Activated CD8-positive, alpha-beta memory T cell treated with anti-CD3 and anti-CD28 coated beads for 36 hours (primary cell): ENCODE measurements around the gene EYA2. TPM values are rescaled to one million over a fixed set of nuclear protein-coding genes. Genes with fewer than 3 reads are reported as not detected.

Source experiments
- CTCF ChIA-PET: fragments of 350-600 bp; sonication (Branson Sonifier 250); formaldehyde crosslinking; loops from one replicate; lab custom pipeline; 2021; ENCODE audit warnings: antibody characterized with exemption; lab: Charles Lee
- POLR2A ChIA-PET: fragments of 350-600 bp; sonication (Branson Sonifier 250); formaldehyde crosslinking; loops from one replicate; lab custom pipeline; 2021; ENCODE audit warnings: antibody characterized with exemption; lab: Charles Lee
- total RNA-seq, 2 experiments: library from RNA; stranded (reverse); gene quantifications; one replicate each; pipeline ENCODE4 v1.2.3, GENCODE V29; 2021

Gene EYA2
- total RNA-seq, 2 experiments from 2014 or later: not detected

DNA sequence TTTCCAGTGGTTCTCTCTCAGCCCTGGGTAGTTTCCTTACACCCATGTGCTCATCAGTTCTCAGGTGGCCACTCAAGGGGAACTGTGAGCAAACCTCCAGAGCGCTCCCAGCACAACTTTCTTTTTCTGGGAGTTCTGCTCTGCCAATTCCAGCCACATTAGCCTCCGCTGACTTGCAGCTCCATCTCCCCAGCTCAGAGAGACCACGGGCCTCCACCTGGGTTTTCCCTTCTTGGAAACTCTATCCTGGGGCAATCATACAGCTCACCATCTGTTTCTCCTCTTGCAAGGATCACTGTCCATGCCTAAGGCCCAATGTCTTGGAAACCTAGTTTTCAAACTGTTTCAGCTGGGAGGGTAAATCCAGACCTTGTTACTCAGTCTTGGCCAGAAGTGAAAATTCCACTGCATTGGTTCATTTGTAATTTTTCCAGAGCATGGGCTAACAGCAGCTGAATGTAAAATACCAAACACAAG, 129.9 kb downstream of the EYA2 start:
- POLR2A ChIA-PET: no interaction called here
- CTCF ChIA-PET: no interaction called here

DNA sequence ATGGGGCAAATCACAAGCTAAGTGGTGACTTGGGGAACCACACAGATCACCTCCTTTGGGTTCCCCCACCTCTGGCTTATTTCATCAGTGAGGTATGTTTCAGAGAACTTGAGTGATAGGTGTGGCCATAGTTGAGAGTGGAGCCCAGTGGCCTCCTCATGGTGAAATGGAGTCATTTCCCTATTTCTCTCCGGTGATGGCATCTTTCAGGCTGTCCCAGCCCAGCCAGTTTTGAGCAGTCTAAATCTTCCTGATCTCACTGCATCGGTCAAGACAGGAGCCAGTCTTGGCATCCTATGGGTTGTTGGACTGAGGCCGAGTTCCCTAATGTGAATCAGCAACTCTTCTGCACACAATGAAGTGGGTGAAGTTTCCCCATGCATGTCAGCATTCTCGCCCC, 132.4 kb downstream of the EYA2 start:
- ChIA-PET CTCF (no interaction called here), POLR2A (interaction anchor here (0.5 kb wide), 1 partner anchor 32 kb away, joined by 3 read pairs; no protein-coding TSS in a partner anchor)

DNA sequence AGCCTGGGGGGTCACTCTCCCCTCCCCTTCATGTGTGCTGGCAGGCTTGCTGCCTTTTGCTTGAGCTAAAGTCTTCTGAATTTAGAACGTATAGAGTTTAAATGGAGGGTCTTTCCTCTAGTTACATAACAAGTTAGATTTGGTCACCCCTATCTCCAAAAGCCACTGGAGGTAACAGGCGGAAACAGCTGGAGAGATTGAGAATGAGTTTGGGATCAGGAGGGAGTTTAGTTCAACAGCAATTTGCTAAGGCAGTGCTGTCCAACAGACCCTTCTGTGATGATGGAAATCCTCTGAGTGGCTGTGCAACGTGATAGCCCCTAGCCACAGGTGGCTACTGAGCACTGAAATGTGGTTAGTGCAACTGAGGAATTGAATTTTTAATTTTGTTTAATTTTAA, 132.8 kb downstream of the EYA2 start:
- CTCF ChIA-PET: no interaction called here
- POLR2A ChIA-PET: interaction anchor here (0.5 kb wide), 1 partner anchor 32 kb away, joined by 3 read pairs; no protein-coding TSS in a partner anchor

DNA sequence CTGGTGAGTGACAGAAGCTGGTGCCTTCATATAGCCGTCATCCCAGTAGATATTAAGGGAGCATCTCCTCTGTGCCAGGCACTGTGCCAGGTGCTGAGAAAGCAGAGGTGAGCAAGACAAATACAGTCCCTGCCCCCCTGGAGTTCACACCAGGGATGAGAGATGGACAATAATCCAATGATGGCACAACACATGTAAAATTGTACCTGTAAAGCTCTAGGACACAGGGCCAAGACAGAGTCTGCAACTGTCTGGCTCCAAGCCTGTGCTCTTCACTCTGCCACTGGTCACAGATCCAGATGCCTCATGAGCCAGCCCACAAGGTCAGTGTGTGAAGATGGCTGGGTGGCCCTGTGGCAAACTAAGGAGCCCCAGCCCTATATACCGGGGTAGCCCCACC, 133.8 kb downstream of the EYA2 start:
- POLR2A ChIA-PET: no interaction called here
- CTCF ChIA-PET: no interaction called here

DNA sequence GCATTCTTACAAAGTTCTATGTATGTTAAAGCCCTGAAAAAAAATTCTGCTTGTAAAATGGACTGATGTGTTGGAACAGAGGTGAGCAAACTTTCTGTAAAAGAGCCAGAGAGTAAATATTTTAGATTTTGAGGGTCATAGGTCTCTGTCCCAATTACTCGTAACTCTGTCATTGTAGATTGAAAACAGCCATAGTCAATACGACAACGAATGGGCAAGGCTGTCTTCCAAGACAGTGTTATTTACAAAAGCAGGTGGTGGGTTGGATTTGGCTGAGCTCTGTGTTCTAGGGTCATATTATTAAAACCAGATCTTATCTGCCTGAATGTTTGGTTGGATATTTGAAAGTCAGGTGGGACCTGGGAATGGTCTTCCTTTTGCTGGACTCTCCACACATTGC, 135.2 kb downstream of the EYA2 start:
- ChIA-PET POLR2A (no interaction called here), CTCF (no interaction called here)

DNA sequence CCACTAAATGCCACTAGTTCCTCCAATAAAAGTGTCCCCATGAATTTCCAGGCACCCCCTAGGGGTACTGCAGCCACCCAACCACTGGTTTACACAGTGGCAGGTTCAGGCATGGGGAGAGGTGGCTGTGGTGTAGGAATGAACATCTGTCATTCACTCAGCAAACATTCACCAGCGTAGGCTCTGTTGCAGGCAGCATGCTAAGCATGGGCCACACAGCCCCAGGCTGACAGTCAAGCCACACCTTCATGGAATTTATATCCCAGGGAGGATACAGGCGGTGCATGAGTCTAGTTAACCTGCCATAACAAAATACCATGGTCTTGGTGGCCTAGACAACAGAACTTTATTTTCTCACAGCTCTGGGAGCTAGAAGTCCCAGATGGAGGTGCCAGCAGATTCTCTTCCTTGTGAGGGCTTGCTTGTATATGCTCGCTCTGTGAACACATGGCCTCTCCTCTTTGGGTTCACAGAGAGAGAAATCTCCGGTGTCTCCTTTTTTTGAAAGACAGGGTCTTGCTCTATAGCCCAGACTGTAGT, 135.7 kb downstream of the EYA2 start:
- ChIA-PET CTCF (no interaction called here), POLR2A (no interaction called here)

DNA sequence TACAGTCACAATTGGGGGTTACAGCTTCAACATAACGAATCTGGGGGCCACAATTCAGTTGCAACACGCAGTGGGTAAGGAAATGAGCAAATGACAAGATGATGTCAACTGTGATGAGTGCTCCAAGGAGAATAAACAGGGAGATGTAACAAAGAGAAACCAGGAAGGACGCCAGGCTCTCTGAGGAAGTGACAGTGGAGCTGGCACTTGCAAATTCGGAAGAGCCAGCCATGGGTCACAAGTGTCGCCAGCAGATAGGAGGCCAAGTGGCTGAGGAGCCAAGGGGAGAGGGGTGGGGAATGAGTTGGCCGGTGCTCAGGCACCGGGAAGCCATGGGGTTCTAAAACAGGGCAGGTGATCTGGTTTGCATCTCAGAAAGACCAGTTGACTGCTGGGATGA, 136.4 kb downstream of the EYA2 start:
- POLR2A ChIA-PET: no interaction called here
- CTCF ChIA-PET: no interaction called here

DNA sequence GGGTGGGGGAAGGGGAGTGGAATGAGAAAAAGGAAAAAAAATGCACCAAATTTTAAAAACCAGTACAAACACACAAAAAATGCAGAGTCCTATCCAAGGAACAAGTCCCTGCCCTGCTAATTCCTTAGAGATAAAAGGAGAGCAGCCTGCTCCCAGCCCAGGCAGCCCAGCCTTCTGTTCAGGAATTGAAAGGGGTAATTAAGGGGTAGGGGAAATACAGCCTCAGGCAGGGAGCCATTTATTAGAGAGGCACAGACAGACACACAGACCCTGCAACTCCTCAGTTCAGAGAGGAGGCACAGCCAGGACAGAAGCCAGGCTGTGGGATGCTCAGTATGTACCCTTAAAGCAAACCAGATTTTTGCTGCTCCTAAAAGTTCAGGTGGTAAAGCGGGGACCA, 137.2 kb downstream of the EYA2 start:
- POLR2A ChIA-PET: no interaction called here
- CTCF ChIA-PET: no interaction called here

DNA sequence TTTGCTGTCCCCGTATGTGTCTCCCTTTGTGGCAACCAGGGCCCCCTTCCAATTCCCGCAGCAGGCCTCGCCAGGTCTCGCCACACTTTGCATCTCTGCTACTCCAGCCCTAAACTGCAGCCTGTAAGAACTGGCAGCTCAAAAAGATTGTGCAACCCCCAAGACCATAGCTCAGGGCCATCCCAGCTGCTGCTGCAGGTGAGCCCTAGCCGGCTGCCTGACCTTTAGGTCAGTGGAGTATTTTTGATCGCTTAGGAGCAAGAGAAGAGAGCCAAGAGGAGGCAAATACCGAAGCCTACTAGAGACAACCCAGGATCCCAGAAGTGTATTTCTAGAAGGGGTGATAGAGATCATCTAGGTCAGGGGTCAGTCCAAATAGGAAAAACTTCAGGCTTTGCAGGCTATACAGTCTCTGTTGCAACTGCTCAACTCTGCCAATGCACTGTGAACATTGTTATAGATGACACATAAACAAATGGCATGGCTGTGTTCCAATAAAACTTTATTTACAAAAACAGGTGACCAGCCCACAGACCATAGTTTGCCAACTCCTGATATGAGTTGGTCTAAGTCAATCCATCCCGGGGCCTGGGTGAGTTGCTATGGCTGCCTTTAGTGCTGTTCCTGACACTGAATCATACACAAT, 138.4 kb downstream of the EYA2 start:
- CTCF ChIA-PET: no interaction called here
- POLR2A ChIA-PET: no interaction called here

DNA sequence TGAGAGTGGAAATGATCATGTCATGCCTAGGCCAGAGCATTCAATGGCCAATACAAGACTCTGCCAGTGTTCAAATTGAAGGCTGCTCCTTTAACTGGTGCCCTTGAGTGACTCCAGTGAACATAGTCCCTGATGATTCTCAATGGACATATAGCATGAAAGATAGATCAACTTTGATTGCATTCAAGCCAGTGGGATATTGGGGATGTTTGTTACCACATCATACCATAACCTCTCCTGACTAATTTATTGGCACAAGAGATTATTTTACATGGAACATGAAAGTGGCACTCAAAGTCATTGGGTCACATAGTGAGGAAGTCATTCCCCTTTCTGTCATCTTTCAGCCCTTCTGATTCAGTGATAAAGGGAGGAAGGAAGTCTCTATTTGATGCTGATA, 139.0 kb downstream of the EYA2 start:
- ChIA-PET POLR2A (no interaction called here), CTCF (no interaction called here)

DNA sequence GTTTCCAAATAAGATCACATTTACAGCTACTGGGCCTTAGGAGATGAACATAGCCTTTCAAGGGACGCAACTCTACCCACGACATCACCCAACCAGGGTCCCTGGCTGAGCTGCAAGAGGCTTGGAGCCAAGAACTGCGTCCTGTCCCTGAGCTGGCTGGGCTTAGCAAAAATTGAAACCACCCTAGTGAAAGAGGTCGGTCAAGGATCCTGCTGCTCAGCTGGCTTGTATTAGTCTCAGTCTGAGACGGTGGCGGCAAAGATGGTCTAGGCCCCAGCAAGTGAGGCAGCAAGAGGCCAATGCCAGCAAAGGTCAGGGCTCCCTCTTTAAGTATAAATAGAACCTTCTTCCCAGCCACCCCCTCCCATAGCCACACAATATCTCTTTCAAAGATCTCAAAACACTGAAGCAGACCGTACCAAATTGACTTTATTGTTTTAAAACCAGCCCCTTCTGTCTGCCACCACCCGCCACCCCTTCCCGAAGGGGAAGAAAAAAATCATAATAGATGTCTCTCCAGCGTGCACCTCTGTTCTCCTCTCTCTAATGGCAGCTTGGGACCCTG, 140.5 kb downstream of the EYA2 start:
- ChIA-PET POLR2A (no interaction called here), CTCF (no interaction called here)

DNA sequence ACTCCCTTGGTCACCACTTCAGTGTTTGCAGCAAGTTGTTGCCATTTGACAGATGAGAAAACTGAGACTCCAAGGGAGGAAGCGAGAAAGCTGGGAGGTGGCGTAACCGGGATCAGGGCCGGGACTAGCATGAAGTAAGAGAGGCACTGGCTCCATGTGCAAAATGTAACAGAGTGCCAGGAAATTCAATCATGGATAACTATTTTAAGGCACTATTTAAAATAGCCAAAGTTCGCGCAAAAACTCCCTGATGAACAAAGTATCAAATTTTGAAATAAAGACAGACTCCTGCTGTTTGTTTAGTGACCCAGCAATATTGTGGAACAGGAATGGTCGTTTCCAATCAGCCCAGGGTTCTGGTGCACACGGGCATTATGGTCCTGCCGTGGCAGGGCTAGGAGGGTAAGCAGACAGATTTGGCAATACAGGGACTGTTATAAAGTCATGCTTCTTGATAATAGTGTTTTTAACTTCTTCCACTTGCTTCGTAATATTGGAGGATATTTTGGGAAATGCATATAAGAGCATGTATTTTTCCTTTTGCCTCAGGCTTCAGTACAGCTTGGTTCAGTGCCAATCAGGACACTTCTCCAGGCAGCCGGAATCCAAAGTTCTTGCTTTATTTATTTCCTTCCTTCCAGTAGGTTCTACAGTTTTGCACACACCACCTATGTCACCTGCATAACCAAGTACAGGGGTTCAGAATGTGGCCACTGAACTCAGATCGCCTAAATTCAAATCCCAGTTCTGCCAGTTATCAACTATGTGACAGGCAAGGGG, 141.6 kb downstream of the EYA2 start:
- POLR2A ChIA-PET: no interaction called here
- CTCF ChIA-PET: no interaction called here

DNA sequence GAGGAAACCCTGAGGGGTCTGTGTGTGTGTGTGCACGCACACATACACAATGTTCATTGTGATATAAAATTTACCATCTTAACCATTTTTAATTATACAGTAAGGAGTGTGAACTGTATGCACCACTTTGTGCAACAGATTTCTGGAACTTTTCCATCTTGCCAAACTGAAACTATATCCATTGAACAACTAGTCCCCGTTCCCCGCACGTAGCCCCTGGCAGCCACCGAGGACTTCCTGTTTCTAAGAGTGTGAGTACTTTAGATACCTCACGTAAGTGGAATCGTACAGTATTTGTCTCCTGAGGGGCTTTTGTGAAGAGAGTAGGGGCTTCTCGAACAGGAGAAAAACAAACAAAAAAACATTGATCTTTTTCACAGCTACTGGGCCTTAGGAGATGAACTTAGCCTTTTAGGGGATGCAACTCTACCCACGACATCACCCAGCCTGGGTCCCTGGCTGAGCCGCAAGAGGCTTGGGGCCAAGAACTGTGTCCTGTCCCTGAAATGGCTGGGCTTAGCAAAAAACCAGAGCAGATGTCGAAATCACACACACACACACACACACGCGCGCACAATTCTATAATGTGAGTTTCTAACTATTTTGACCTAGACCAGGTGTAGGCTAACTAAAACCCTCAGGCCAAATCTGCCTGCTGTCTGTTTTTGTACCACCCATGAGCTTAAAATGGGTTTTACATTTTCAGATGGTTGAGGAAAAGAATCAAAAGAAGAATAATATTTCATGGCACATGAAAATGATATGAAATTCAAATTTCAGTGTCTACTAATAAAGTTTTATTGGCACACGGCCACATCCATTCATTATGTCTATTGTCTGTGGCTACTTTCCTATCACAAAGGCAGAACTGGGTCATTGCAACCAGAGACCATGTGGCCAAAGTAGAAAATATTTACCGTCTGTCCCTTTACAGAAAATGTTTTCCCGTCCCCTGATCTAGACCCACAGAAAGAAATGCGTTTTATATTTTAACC, 144.2 kb downstream of the EYA2 start:
- ChIA-PET POLR2A (no interaction called here), CTCF (no interaction called here)

DNA sequence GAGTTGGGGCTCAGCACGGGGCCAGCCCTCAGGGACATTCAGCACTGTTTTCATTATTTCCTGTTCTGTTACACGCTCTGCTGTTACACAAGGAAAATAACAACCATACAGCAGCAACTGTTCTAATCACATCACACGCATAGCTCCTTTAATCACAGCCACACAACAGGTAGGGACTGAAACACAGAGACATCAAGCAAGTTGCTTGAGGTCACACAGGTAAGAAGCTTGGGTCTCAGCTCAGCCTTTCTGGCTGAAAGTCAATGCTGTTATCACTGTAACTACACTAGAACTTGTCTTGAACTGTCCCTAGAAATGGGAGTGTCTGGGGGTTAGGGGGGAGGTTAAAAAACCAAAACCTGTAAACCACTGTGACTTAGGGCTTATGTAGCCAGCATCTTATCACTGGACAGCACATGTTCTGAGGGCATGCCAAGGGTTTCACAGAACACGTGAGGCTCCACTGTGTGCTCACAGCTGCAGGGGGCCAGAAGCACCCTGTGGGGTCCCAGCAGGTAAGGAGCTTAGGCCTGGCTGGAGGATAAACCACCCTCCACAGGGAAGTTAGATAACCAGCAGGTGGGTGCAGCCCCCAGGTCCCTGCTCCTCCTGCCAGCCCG, 146.0 kb downstream of the EYA2 start:
- ChIA-PET CTCF (no interaction called here), POLR2A (no interaction called here)

DNA sequence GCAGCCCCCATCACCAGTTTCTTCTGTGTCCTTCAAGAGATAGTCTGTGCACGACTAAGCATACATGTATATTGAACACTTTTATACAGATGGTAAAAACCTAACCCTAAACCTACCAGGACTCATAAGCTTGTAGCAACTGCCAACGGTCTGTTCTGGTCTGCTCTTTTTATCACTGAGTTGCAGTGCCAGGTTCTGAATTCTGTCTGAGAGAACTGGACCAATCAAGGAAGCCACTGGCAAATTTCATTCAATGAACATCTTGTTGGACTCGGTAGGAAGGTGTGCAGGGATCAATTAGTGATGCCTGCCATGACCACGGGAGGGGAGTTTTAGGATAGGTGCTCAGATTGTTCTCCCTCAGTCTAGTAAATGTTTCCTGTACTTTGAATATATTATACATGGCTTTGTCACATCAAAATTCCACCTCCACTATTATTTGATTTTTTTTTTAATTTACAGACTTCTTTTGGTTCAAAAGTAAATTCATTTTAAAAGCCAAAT, 146.8 kb downstream of the EYA2 start:
- CTCF ChIA-PET: no interaction called here
- POLR2A ChIA-PET: no interaction called here

DNA sequence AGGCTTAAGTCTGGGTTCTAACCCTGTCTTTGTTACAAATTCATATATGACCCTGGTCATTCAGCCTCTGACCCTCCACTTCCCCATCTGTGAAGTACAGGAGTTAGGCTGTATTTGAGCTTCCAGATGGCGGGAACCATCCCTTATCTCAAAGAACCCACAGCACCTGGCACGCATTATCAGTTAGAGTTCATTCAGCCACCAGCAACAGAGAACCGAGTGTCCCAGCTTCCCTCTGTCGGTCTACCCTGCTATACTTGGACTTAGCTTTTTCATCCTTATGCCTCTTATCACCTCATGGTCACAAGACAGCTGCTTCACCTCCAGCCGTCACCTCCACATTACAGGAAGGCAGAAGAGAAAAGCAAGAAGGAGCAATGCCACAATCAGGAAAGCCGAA, 147.8 kb downstream of the EYA2 start:
- ChIA-PET POLR2A (no interaction called here), CTCF (no interaction called here)

DNA sequence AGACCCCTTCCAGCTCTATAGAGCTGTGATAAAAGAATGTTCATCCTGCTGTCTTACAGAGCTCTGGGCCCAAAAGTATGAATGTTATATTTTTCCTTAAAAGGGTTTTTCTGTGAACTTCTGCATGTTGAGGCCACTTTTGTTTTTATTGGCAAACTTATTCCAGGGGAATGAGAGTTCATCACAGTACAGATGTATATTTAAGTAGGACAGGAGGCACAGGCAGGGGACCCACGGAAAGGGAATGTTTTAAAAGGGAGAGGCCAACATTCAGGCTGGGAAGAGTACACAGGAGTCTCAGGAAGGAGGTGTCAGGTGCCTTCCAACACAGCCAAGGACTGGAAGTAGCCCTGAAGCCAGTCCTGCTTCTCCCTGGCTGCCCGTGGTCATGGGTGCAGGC, 148.4 kb downstream of the EYA2 start:
- ChIA-PET POLR2A (no interaction called here), CTCF (no interaction called here)

DNA sequence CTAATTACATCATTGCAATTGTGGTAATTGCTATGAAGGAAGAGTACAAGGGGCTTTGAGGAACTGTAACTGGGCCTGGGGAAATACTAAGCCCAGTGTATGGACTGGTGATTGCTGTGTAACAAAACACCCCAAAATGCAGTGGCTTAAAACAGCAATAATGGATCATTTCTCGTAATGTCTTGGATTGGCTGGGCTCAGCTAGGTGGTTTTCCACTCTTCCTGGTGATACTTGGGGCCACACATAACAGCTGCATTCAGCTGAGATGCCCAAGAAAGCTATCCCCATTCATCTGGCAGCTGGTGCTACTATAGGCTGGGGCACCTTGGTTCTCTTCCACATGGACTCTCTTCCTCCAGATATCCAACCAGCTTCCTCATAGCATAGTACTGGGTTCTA, 150.3 kb downstream of the EYA2 start:
- POLR2A ChIA-PET: no interaction called here
- CTCF ChIA-PET: no interaction called here

DNA sequence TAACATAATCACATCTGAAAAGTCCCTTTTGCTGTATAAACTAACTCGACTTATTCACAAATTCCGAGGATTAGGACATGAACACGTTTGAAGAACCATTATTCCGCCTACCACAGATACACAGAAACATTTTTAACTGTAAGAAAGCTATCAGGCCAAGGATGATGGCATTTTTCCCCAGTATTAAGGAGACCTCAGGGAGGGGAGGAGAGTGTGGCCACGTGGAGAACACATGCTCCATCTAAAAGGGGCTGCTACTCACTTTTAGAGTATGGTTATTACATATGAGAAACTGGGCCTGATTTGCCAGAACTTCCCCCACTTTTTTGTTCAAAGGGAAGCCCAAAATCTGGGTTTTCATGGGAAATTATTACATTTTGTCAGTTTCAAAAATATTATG, 153.4 kb downstream of the EYA2 start:
- POLR2A ChIA-PET: no interaction called here
- CTCF ChIA-PET: no interaction called here
